ENCODE measurements around the gene ZNF625.

- TF ChIP-seq CTCF (conservative IDR thresholded peaks at IDR 0.05; ENCODE audit: low read length) (no peak), EZH2phosphoT487 (IDR thresholded peaks at IDR 0.05; ENCODE audit: borderline replicate concordance) (no peak)
Observed at GRCh38 chr19:12162882-12163806, 6.6 kb upstream of the ZNF625 start, which contains the start of gene ZNF136.

Measured in Loucy (cell line).